Vagina (tissue), 2 donors: ENCODE data around the gene TNIK.

ENCODE experiments used
- CTCF ChIP-seq, 3 experiments: fragments of 450-650 bp in 2 of 3; fragments of 200-600 bp in 1 of 3; sonication (generic) in 1 of 3; IDR thresholded peaks; one replicate each; pipeline ENCODE4 v1.5.1; 2017 to 2019; ENCODE audit warnings: antibody characterized with exemption in 3 of 3, mild to moderate bottlenecking in 2 of 3, moderate library complexity in 2 of 3
- POLR2A ChIP-seq, 2 donors: fragments of 450-650 bp; IDR thresholded peaks; one replicate each; pipeline ENCODE4 v1.6.1; 2017; ENCODE audit warnings: antibody characterized with exemption in 2 of 2, mild to moderate bottlenecking in 2 of 2, moderate library complexity in 2 of 2
- POLR2AphosphoS5 ChIP-seq, 2 donors: sonication (generic); formaldehyde crosslinking; IDR thresholded peaks; one replicate each; pipeline ENCODE4 v1.9.0; 2017; ENCODE audit warnings: antibody characterized with exemption in 2 of 2, mild to moderate bottlenecking in 2 of 2, low read depth in 1 of 2; ENCODE audit not compliant: insufficient read depth in 1 of 2

GRCh38 chr3:171122240-171122639 is 338.0 kb downstream of the TNIK start:
- TF ChIP-seq CTCF (IDR thresholded peaks at IDR 0.05) (no peak), POLR2A (IDR thresholded peaks at IDR 0.05) (no peak), POLR2AphosphoS5 (IDR thresholded peaks at IDR 0.05; ENCODE audit: insufficient read depth in 1 of 2, low read depth in 1 of 2) (no peak)
